Measurements from ENCODE around the gene FANCC.

DNA sequence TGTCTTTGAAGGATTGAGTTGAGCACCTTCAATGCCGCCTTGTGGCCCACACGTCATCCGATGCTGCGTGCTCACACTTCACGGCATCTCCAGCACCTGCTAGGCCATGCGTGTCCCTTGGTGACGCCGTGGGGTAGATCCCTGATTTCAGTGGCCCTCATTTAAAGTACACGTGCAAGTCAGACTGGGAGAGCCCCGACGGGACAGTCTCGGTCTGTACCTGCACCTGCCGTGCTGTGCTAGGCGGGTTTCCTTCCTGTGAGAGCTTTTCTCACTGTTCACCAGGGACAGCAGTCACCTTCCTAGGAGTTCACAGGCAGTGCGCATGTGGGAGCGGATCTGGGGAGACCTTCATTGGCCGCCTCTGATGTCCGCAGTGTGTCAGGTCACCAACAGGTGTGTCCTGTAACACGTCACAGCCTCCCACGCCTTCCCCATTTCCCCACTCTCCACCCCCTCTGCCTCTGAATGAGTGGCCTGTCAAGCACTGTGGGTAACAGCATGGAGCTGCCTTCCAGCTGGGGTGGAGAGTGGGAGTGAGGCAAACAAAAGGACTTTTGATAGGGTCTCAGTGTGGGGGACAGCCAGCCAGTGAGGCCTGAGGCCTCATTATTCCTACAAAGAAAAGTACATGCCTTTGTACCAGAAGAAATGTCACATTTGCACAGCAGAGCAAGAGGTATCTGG, 236.4 kb downstream of the FANCC start:
- TF ChIP-seq, protein P1, sequence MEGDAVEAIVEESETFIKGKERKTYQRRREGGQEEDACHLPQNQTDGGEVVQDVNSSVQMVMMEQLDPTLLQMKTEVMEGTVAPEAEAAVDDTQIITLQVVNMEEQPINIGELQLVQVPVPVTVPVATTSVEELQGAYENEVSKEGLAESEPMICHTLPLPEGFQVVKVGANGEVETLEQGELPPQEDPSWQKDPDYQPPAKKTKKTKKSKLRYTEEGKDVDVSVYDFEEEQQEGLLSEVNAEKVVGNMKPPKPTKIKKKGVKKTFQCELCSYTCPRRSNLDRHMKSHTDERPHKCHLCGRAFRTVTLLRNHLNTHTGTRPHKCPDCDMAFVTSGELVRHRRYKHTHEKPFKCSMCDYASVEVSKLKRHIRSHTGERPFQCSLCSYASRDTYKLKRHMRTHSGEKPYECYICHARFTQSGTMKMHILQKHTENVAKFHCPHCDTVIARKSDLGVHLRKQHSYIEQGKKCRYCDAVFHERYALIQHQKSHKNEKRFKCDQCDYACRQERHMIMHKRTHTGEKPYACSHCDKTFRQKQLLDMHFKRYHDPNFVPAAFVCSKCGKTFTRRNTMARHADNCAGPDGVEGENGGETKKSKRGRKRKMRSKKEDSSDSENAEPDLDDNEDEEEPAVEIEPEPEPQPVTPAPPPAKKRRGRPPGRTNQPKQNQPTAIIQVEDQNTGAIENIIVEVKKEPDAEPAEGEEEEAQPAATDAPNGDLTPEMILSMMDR (IDR thresholded peaks at IDR 0.05): no peak
- TF ChIP-seq POLR2A (IDR thresholded peaks at IDR 0.05): no peak
